GM18858 (cell line): Measurements from ENCODE around the gene MESD.

Experiments
- ATAC-seq: cut with Tn5 transposase; IDR thresholded peaks from one replicate; pipeline ENCODE4 v1.9.1; 2021; ENCODE audit not compliant: unreplicated experiment

Gene MESD

DNA sequence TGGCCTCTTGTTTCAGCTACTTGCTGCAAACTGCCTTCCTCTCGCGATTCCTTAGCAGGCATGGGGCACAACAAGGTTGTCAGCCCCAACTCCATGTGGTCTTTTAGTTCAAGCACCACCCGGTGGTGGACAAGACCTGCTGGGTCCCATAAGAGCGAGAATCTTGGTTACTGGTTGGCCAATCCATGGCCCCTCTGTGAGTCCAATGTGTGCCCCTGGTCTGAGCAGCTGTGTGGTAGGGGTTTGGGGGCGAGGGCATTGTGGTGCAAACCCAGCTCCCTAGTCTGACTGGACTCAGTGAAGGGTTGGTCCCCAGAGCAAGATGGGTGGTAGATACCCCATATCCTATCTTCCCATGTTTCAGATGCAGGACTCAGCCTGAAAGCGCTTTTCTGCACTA lies 48.8 kb downstream of the MESD start:
- ATAC-seq = no peak

DNA sequence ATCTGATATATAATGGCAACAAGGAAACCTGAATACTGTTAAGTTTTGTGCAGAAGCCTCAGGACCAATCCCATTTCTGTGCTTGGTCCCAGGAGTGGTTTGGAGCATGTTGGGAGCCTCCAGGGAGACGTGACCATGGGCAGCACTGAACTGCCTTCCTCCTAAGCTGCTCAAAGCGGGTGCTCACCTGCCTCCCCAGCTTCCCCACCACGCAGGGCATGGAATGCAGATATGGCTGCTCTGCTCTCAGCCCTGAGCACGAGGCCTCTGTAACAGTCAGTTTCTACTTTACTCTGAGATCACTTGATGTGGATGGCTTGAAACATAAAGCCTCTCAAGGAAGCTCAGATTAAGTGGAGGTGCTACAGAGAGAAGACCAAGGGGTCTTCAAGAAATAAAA lies 49.3 kb downstream of the MESD start:
- ATAC-seq = no peak

DNA sequence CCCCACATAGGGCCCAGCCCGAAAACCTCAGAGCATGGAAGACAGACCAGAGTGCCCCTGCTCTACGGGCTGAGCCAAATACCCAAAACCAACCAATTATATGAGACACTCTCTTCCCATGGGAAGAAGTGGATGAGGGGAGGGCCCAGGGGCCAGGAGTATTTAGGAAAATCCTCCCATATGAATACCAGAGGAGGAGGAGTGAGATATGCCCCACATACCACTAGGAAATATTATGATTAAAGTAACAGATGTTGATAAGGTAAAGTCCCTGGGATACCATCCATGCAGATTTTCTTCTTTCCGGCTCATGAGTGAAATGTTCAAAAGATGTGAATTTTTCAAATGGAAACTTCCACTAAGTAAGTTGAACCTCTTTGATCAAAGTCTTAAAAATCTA lies 50.4 kb downstream of the MESD start:
- ATAC-seq = no peak

DNA sequence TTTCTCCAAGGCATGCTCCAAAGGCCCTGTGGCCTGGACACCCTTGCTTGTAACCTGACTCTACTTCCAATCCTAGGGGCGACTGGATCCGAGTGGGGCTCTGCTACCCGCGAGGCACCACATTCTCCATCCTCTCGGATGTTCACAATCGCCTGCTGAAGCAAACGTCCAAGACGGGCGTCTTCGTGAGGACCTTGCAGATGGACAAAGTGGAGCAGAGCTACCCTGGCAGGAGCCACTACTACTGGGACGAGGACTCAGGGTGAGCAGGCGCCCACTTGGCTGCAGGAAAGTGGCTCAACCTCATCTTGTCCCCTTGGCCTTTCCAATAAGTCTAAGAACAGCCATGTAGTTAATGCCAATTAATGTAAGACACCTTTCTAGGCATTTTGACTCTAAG lies 51.9 kb downstream of the MESD start:
- ATAC-seq = no peak

DNA sequence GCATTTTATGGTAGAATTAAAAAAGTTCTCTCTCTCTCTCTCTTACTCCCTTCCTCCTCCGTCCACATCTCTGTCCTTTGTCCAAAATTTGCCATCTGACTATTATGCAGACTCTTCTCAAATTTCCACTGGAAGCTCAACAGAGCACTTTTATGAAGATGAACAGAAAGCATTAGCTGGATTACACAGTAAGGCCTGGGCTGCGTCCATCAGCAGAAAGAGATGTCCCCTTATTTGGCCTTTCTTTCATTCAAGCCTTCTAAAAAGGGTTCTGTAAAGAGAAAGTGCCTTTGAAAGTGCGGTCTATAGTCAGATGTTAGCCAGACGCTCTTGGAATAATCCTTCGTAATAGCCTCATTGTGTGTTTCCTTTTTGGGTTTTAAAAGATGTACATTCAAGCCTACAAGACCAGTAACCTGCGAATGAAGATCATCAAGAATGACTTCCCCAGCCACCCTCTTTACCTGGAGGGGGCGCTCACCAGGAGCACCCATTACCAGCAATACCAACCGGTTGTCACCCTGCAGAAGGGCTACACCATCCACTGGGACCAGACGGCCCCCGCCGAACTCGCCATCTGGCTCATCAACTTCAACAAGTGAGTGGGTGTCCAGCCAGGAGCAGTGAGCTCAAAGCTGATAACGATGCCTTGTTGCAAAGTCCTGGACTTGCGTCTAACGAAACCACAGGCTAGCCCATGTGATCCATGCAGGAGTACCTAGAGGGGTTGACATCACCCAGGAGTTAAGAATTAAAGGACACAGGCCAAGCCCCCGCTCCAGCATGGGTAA lies 53.1 kb downstream of the MESD start:
- ATAC-seq = no peak

DNA sequence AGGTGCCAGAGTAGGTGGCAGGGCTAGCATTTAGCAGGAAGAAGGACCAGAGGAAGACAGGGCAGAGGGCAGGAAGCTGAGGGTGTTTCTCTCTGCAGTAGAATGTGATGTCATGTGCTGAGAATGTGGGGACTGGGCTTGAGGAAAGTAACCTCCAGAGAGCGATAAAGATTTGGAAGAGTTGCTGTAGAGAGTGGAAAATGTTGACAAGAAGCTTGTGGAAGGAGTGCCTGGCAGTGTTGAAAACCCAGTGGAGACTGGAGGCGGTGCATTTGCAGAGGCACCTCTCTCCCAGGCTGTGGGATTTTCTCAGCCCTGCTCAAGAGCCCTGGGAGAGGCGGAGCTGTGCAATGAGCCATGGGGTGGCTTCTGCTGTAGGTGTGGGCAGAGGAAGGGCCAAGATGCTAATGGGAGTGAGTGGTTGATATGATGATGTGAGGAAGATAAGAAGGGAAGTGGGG lies 54.8 kb downstream of the MESD start:
- ATAC-seq = no peak

DNA sequence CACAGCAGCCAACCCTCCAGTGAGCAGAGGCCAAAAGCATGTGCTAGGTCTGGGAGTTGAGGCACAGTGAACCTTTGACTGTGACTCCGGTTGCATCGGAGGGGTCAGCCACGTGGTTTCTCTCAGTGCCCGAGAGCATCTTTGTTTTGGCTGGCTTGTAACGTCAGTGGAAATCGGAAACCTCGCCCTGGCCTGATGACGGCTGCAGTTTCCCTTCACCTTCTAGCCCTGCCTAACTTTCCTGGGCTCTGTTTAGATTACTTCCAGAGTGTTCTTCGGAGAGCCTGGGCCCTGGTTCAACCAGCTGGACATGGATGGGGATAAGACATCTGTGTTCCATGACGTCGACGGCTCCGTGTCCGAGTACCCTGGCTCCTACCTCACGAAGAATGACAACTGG lies 56.6 kb downstream of the MESD start:
- ATAC-seq = no peak

DNA sequence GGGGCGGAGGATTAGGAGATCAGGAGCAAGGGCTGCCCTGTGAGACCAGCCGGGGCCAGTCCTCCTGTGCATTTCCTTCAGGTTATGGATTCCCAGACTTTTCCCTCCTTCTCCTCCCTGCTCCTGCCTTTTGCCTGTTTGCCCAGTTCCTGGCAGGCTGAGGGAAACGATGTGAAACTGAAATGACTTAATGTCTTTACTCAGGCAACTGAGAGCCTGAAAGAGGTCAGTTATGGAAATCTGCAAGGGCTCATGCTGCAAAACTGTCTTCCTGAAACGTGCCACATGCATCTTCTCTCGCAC lies 57.2 kb downstream of the MESD start:
- ATAC-seq = no peak

DNA sequence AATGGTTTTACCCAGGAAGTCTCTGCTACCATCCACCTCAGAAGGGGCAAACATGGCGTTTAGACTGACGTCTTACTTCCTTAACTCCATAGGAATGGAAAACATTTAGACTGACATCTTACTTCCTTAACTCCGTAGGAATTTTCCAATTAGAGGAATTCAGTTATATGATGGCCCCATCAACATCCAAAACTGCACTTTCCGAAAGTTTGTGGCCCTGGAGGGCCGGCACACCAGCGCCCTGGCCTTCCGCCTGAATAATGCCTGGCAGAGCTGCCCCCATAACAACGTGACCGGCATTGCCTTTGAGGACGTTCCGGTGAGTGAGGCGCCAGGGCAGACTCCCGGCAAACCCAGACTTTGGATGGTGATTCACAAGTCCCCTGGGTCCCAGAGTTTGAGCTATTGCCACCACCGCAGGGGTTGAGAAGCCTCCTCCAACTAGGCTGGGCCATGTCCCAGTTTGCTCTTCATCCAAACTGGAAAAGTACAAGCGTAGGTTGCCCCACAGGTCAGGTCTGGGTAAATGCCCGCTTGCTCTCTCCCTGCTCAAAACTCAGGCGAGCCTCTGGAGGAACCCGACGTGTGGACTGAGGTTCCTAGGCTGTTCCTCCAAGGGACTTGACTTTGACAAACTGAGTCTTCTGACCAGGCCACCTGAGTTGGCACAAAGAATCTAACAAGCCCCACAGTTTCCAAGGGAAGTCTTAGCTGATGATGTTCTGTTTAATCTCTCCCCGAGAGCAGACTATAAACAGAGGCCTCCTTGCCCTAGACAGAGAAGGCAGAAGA lies 57.7 kb downstream of the MESD start:
- no peak for ATAC-seq

DNA sequence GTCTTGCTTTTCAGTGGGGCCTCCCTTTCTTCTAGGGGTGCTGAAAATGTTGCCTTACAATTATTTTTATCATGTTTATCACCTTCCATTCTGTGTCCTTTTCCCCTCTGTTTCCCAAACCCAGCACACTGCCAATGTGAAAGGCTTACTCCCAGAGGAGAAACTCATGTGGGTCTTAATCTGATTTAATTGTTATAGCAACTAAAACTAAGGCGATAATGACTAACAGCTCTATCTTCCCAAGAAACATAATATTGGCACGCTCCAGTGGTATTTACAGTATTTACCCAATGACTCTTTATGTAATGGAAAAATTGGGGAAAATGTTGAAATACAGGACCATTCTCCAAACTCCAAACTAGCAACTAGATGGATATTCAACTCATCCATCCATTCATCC lies 58.4 kb downstream of the MESD start:
- no peak for ATAC-seq

DNA sequence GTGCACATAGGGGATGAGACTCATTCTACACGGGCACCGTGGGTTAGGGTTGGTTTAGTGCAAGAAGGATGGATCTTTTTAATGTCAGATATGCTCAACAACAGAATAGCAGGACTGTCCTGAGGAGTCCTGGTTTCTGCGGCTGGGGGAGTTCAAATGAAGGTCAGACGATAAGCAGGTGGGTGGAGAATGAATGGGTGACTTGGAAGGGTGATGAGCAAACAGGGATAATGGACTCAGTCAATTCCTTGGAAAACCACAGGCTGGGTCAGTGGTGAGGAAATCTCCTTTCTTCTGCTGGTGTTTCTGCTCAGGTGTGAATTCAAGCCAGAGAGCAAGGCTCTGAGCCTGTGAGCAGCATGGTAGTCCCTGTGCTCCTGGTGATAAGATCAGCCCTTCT lies 59.9 kb downstream of the MESD start:
- ATAC-seq = no peak

DNA sequence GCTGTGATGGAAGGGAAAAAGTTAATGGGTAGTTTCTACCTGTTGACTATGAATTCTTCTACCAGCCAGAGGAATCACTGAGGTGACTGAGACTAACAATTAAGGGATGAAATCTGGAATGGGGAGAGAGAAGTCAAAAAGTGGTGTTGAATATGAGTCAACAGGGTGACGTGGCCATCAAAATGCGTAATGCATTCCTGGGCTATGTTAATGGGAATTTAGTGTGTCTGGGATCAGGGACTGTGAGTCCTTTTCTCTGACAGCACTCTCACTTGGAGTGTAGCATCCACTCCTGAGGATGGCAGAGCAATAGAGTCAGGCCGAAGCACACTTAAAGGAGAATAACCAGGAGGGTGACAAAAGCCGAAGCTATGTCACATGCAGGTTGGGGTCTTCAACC lies 60.4 kb downstream of the MESD start:
- no peak for ATAC-seq

DNA sequence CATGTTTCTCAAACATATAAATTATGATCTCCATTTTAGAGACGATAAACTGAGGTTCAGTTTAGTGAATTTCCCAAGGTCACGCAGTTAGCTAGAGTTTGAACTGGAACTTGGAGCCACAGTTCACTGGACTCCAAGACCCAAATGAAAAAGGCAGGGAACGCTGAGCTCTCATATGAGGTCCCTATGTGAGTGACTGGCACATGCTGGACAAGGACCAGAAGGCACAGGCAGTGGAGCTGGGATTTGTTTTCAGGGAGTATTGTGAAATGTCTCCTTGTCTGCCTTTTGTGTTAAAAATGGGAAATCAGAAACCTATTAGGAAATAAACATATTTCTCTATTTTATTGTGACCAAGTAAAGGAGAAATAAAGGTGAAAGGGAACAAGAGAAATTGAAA lies 63.5 kb downstream of the MESD start:
- ATAC-seq = no peak

DNA sequence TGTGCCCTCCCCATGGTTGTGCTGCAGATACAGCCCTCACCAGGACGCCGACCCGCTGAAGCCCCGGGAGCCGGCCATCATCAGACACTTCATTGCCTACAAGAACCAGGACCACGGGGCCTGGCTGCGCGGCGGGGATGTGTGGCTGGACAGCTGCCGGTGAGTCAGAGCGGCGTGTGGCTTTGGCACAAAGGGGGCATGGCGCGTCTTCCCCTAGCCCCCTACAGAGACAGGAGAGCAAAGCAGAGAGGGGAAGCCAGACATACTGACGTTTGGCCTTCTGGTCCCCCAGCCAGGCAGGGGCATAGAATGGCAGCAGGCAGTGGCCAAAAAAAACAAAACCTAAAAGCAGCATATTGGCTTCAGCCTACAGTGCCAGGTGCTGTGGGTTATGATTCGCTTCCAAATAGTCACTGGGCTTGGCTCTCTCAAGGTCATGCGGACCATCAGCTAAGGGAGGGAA lies 64.0 kb downstream of the MESD start:
- no peak for ATAC-seq

DNA sequence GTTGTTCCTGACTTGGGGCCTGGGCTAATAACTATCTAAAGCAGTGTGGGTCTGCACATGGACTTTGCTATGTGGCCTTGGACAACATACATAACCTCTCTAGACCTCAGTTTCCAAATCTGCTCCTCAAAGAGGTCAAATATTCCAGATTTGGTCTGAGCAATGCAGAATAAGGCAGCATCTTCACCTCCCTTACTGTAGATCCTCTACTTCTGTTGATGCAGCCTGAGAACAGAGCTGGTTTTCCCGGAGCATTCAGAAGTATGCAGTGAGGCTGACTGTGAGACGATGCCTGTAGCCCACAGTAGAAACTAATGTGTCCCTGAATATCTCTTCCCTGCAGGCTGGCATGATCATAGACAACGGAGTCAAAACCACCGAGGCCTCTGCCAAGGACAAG lies 65.3 kb downstream of the MESD start:
- ATAC-seq = no peak

DNA sequence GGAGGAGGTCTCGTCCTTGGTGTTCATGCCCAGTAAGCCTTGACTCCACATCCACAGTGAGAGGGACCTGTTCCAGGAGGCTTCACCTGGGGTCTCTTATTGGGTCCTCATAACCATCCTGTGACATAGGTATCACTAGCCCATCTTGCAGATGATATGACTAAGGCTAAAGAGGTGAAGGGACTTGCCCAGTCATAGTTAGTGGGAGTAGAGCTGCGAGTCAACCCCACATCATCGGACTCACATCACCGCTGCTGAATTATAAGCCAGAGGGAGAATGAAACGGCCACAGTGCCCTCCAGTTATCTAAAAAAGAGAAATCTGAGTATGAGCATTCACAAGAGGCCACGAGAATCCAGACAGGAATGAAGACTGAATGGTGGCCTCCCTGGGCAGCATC lies 66.0 kb downstream of the MESD start:
- no peak for ATAC-seq

DNA sequence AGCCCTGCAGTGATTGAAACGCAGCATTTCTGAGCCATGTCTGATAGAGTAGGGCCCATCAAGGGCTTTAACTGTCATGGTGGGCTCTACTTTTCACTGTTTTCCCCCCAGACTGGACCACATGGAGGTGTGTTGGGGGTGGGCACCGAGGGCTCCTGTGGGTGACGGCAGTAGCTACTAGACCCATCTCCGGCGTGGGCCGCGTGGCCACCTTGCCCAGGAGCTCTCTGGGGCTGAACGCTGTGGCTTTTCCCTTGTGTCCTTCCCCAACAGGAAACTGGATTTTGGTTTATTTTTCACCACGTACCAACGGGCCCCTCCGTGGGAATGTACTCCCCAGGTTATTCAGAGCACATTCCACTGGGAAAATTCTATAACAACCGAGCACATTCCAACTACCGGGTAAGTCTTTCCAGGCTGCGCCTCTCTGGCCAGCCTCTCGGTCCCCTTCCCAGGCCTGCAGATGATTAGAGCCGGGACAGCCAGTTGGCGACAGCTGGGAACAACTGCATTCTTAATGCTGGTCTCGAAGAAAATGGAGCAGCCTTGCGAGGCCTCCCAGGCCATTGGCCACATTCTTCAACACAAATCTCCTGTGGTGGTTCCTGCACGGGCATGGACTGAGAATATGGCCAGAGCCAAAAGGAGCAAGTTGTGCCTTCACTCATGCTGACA lies 67.7 kb downstream of the MESD start:
- ATAC-seq = no peak

DNA sequence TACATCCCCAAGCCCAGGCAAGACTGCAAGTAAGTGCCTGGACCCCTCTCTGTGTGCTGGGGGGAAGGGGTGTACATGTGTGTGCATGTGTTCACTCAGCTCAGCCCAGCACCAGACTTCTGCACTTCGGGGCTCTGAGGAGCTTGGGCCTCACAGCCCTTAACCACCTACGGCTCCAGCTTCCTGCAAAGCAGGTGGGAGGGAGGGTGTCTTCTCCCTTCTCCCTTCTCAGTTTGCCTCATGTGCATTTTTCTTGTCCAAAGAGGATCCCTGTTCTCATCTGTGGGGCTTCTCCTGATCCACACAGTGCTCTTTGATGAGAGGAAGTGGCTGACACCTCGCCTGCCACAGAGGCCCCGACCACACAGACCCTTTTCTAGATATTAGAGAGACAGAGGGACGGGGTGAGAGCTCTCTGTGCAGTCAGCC lies 69.3 kb downstream of the MESD start:
- ATAC-seq = no peak

DNA sequence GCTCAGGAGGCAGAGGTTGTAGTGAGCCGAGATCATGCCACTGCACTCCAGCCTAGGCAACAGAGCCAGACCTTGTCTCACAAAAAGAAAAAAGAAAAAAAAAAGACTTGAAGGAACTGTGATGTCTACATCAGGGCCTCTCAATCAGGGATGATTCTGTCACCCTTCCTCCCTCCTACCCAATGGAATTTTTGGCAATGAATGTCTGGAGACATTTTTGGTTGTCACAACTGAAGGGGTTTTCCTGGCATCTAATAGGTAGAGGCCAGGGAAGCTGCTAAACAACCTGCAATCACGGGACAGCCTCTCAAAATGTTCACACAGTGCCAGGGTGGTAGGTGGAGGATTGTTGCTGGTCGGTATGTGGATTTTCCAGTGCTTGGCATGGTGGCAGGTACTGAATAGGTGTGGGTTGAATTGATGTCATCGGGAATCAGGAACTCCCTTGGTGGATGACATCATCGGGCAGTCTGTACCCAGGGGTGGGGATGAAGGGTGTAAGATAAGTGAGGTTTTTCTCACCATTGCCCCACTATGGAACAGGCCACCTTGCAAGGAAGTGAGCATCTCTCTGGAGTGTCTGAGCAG lies 71.3 kb downstream of the MESD start:
- ATAC-seq = no peak

DNA sequence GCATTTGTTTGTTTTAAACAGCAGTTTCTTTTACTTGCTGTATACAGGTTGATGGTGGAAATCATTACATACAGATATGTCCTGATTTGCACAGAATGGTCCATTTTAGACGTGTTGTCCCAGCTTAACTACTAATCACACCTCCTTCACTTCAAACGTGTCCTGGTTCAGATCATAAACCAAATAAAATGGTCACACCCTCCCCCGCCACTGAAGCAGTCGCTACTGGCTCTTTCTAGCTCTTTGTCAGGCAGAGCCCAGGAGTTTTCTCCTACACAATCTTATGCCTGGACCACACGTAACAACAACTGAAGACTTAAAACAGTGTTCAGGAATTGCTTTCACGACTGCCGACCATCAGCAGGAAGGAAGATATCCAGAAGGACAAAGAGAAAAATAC lies 73.6 kb downstream of the MESD start:
- ATAC-seq = no peak

DNA sequence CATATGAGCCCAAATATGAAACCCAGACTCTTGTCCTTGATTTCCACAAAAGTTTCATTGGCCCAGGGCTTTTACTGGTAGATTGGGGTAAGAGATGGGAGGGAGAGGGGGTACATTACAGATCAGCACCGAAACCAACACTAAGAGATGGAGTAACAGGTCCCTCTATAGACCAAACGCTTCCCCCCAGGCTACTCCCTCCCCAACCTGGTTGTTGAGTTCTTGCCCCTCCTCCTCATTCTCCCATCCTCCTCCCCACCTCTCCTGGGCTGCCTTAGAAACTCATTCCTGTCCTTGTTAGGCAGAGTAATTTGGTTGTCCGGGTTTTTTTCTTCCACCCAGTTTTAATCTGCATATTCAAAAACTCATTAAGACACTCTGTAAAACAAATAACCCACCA lies 74.1 kb downstream of the MESD start:
- ATAC-seq = no peak

DNA sequence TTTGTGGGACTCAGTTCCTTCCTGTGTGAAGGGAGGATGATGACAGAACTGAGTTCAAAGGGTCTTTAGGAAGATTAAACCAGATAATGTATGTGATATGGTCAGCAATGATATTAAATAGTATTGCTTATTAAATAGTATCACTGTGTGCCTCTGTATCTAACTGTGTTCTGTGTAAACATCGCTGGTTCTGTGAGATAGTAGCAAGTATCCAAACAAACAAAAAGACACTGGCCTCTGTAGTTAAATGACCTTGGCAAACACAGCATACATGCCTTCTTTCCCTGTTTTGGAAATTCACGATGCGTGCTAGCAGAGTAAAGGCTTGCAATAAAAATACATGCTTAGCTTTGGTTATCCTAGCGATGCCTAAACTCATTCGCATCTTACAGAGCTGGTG lies 76.1 kb downstream of the MESD start:
- ATAC-seq = no peak
